A204.1 (cell line): Measurements from ENCODE around the gene L3MBTL4.
"Not testable (repeated sequence)": the region's sequence is repeated elsewhere in the genome, so short reads cannot be mapped to it uniquely, and the experiment has no call there.

Source experiments
- FAIRE-seq: peaks from 2 replicates; lab custom pipeline; 2012; peaks lifted over from hg19 to GRCh38; lab: Jason Lieb, UNC

L3MBTL4 gene

GRCh38 chr18:6414723-6415417, at the start of gene L3MBTL4:
TSS of gene L3MBTL4 (minus strand) at chr18:6414911. CDS start at chr18:6311625, 103,286 bp downstream.
- FAIRE-seq: no peak

- no peak for FAIRE-seq
Observed at GRCh38 chr18:6452194-6452593, 37.5 kb upstream of the L3MBTL4 start.

GRCh38 chr18:6449213-6449612, 34.5 kb upstream of the L3MBTL4 start:
- no peak for FAIRE-seq

DNA sequence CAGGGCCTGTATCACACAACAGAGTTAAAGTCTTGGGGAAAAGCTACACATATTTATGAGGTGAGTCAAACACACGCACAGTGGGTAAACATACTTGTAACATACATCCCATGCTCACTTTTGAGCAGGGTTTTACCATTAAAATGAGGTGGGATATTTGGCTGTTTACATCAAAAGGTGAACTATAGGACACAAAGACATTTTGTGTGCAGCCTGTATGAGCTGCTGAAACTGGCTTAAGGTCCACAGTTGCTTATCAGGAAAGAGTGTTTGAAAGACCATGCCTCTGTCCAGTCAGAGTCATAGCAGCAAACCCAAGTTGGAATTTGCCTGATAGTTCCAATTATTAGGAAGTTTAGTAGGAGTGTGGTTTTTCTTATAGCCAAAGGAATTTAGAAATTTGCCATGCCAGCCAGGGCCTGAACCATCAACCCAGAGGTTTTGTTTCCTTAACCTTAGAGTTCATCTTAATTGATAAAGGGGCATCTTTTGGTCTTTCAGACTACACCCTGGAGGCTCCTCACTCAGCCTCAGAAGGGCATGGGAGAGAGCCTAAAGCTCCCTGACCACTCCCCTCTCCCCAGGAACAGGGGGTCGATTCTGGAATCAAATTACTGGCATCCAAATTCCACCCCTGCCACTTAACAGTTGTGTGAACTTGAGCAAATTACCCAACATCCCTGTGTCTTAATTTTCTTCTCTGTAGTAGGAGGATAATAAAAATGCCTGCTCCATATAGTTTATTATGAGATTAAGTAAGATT, 29.9 kb upstream of the L3MBTL4 start:
- FAIRE-seq: no peak

GRCh38 chr18:6441200-6441599, 26.5 kb upstream of the L3MBTL4 start:
- FAIRE-seq: no peak

DNA sequence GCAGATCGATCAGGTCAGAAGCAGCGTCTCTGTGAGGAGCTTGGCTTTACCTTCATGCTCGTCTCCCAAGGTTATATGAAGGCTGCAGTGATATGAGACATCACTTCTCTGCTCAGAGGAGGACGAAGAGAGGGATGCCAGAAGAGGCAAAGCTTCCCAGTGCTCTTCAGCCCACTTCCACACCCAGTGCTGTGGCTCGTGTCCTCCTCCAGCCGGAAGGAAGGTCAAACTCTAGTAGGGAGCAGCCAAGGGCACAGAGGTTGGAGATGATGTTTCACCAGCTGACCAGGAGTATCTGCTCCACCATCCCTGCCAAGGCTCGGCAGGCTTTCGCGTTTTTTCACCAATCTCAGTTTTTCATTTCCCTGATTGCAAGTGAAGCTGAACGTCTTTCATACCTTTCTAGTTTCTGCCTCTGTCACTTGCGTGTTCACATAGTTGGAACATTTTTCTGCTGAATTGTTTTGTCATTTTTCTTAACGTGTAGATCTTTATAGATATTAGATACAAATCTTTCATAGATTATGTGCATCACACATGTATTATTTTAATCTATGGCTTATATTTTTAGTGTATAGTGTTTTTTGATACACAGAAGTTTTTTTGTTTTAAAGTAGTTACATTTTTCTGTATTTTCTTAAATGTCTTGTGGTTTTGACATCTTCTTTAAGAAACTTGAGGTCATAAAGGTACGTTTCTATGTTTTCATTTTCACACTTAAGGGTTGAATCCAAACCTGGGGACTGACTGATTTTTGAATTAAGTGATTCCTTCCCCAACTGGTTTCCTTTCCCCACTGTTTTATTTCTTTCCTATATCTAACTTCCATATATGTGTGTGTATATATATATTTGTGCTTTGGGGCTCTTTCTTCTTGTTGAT, 23.5 kb upstream of the L3MBTL4 start:
- no peak for FAIRE-seq

GRCh38 chr18:6435731-6436130, 21.0 kb upstream of the L3MBTL4 start:
- FAIRE-seq: no peak

DNA sequence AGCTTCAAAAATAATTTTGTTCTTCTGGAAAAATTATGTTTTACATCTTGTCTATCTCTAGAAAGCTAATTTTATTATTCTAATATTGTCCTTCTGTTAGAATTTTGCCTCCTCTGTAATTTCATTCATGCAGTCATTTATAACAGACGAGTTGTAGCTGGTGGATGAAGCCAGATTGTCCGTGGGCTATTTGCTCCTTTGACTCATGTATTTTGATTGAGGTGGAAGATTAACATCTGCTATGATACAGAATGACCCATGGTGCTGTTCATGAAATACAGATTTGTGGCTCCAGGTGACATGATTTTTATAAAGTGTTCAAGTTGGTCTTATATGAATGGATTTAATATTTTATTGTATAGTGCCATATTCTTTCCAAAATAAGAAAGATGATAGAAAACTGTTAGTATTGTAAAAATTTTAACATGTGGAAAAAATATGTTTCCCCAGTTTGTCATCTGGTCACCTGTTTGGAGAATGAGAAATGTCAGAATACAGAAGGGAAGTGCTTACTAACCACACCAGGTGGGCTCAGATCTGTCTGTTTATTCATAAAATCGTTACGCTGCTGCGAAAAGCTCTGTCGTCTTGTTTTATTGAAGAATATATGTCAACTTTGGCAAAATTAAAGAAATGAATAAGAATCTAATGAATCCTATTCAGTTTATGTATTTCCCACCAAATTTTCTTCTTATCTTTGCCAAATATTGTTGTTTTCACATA, 20.4 kb upstream of the L3MBTL4 start:
- no peak for FAIRE-seq

- FAIRE-seq: no peak
Observed at GRCh38 chr18:6434481-6434880, 19.8 kb upstream of the L3MBTL4 start.

GRCh38 chr18:6431659-6432318, 17.1 kb upstream of the L3MBTL4 start:
- no peak for FAIRE-seq

- no peak for FAIRE-seq
Observed at GRCh38 chr18:6428851-6429395, 14.2 kb upstream of the L3MBTL4 start.

DNA sequence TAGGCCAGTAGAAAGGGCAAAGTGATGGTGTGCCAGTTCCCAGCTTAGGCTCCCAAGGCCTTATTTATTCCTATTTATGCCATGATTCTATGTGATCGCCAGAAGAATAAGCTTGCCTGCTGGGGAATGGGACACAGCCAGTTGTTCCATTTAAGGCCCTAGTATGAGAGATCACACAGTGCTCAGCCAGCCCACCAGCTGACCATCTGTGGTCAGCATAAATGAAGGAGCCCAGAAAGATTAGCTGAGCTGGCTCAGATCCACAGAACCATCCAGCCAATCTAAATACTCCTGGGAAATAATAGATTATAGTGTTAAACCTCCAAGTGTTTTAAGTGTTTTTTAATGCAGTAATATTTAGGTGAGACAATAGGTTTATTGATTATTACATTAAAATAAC, 12.6 kb upstream of the L3MBTL4 start:
- no peak for FAIRE-seq

- no peak for FAIRE-seq
Observed at GRCh38 chr18:6423289-6423688, 8.6 kb upstream of the L3MBTL4 start.

GRCh38 chr18:6414118-6414722, 491 bp downstream of the L3MBTL4 start:
- FAIRE-seq: no peak

DNA sequence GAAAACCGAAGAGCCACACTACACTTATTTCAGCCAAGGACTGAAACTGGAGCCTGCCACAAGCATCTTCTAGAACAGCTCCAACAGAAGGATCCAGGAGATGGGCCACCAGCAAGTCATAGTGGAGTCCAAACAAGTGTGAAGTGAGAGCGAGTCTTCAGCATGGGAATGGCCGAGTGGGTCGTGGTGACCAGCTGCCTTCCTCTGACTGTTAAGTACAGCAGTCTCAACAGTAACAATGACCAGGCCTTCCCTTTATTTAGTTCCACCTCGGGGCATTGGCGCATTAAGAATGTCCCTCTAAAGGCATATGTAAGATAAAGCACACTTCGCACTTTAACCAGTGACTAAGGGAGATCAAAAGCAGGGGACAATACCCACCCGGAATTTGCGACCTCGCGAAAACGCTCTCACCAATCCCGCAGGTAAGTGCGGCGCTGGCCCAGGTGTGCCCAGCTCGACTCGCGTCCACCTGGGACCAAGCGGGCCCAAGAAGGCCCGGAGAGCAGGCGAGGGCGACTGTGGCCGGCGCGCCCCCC, 1.1 kb downstream of the L3MBTL4 start:
- FAIRE-seq: no peak

DNA sequence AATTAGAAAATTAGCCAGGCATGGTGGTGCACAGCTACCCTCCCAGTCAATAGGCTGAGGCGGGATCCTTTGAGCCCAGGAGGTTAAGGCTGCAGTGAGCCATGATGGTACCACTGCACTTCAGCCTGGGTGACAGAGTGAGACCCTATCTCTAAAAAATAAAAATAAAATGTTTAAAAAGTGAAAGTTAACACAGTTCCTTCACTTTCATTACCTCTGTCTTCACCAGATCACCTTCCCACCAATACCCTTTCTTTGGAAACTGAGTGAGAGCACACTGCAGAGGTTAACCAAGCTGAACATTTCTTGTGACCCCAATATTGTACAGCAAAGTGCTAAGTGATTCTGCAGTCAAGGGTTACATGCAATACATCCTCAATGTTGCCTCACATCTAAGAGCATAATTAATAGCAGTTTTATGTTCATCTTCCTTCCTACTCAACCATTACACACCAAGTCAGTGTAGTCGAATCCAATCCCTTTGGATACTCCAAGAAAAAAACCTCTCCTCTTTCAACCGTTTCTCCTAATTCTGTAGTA, 1.7 kb downstream of the L3MBTL4 start:
- no peak for FAIRE-seq

DNA sequence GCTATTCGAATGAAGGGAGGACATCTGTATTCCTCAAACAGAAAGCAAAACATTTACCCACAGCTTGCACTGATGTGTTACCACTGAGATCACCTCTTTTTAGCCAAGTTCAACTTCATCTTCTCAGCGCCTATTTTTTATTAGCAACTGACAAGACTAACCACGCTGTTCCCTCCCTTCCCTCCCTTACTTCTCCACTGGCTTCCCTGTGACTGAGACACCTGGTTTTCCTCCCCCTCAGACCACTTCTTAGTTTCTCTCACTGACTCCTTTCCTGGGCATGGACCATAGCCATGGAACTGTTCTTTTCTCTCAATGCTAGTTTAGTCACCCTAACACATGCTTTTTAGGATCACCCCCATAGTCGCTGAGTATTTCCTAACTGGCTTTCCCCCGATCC, 3.3 kb downstream of the L3MBTL4 start:
- FAIRE-seq: no peak

DNA sequence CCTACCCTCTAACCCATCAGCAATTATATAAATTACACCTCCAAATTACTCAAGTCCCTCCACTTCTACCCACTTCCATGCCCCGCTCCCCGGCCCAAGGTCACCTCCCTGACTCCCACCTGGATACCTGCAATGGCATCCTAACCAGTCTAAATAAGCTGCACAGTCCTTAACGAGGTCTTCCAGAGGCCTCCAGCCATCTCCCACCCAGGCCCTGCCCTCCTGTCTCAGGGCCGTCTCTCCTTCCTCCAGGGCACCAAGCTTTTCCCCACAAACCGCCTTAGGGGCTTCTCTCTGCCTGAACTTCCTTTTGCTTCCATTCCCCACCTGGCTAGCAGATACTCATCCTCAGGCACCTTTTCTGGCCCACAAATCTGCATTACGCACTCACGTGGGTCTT, 4.8 kb downstream of the L3MBTL4 start:
- FAIRE-seq: no peak

GRCh38 chr18:6408543-6408942, 6.2 kb downstream of the L3MBTL4 start:
- FAIRE-seq: not testable (repeated sequence)

DNA sequence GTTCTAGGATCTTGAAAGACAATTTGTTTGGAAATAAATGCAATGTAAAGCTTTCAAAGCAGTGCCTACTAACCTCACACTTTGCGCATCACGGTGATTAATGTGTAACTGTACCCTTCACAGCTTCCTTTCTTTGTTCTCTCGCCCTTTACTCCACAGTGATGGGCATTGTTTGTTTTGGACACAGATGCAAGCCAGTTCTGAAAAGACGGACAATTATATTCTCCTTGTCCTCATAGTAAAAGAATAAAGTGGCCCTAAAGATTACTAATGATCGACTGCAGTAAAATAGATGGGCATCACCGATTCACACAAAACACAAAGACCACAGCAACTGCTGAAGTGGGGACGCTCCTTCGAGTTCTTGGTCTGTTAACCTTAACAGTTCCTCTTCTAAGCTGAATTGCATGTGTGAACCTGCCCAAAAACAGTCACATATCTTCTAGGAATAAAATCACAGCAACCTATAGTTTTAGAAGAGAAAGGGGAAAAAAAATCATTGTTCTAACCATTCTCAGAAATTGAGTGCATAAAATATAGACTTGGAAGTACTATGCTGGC, 7.7 kb downstream of the L3MBTL4 start:
- no peak for FAIRE-seq
